Measurements from ENCODE around the gene CAPZA1.

DNA sequence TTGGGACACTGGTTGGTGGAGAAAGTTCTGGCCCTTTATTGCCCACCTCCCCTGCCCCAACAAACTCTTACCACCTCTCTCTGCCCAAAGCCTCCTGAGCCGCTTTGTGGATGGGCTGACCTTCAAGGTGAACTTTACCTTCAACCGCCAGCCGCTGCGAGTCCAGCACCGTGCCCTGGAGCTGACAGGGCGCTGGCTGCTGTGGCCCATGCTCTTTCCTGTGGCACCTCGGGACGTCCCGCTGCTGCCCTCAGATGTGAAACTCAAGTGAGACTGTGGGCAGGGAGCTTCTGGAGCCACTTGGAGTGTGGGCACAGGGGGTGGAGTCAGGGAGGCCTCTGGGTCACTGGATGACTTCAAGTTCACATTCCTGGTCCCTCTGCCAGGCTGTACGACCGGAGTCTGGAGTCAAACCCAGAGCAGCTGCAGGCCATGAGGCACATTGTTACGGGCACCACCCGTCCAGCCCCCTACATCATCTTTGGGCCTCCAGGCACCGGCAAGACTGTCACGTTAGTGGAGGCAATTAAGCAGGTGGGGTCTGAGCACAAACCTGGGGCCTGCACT, 74.8 kb downstream of the CAPZA1 start:
- TF ChIP-seq POLR2AphosphoS5 (IDR thresholded peaks at IDR 0.05; ENCODE audit: borderline replicate concordance, low read depth, low read length), result no peak
- TF ChIP-seq EZH2 (IDR thresholded peaks at IDR 0.05), result no peak

Data from SK-N-MC (cell line).